Left ventricle myocardium inferior (tissue), 1 donor: ENCODE measurements around the gene CCRL2. TPM values are rescaled to one million over a fixed set of nuclear protein-coding genes. Genes with fewer than 3 reads are reported as not detected.

Experiments used
- DNase-seq: peaks from one replicate; pipeline ENCODE4 v3.0.0-alpha.2; 2020
- H3K27ac ChIP-seq: fragments of 200-600 bp; replicated peaks from 2 replicates; pipeline ENCODE4 v1.8.0; 2021
- H3K27me3 ChIP-seq: fragments of 200-600 bp; 2 replicates; pipeline ENCODE4 v1.8.0; 2021; ENCODE audit warnings: low read depth
- H3K36me3 ChIP-seq: fragments of 200-600 bp; 2 replicates; pipeline ENCODE4 v1.8.0; 2021
- H3K4me1 ChIP-seq: fragments of 200-600 bp; 2 replicates; pipeline ENCODE4 v1.8.0; 2021
- H3K4me3 ChIP-seq: fragments of 200-600 bp; 2 replicates; pipeline ENCODE4 v1.8.0; 2021; ENCODE audit warnings: mild to moderate bottlenecking, moderate library complexity
- H3K9me3 ChIP-seq: fragments of 200-600 bp; replicated peaks from 2 replicates; pipeline ENCODE4 v1.8.0; 2021
- intact Hi-C: fragments of 100-400 bp; cut with micrococcal nuclease; formaldehyde crosslinking; loops from one replicate; pipeline ENCODE4 v1.11.0; 2022
- total RNA-seq: library from RNA; stranded (reverse); fragmentation: NEBNext Ultra II Directional; extraction: Animal tissue kit (Norgen Biotek cat#: 25700); gene quantifications from one replicate; pipeline ENCODE4 v1.2.1, GENCODE V29; 2021
- TF ChIP-seq, protein P1 (sequence below): fragments of 200-600 bp; IDR thresholded peaks from 2 replicates; pipeline ENCODE4 v1.8.0; 2021; ENCODE audit warnings: antibody characterized with exemption, mild to moderate bottlenecking, borderline replicate concordance
- donor health status: DM: no; HTN: yes; CAD: no; lungs with severe emphysema.

CCRL2 gene
- total RNA-seq, 1 donor from 2014 or later: 1.5 TPM

DNA sequence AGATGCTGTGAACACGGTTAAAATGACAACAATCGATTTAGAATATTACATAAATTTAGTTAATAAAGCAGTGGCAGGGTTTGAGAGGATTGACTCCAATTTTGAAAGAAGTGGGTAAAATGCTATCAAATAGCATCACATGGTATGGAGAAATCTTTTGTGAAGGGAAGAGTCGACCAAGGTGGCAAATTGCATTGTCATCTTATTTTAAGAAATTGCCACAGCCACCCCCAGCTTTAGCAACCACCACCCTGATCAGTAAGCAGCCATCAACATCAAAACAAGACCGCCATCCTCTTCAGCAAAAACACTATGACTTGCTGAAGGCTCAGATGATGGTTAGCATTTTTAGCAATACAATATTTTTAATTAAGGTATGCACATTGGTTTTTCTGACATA, 42.0 kb upstream of the CCRL2 start:
- no peak overlapping the region for H3K27ac ChIP-seq
- TF ChIP-seq, protein P1, sequence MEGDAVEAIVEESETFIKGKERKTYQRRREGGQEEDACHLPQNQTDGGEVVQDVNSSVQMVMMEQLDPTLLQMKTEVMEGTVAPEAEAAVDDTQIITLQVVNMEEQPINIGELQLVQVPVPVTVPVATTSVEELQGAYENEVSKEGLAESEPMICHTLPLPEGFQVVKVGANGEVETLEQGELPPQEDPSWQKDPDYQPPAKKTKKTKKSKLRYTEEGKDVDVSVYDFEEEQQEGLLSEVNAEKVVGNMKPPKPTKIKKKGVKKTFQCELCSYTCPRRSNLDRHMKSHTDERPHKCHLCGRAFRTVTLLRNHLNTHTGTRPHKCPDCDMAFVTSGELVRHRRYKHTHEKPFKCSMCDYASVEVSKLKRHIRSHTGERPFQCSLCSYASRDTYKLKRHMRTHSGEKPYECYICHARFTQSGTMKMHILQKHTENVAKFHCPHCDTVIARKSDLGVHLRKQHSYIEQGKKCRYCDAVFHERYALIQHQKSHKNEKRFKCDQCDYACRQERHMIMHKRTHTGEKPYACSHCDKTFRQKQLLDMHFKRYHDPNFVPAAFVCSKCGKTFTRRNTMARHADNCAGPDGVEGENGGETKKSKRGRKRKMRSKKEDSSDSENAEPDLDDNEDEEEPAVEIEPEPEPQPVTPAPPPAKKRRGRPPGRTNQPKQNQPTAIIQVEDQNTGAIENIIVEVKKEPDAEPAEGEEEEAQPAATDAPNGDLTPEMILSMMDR: no peak
- no peak for DNase-seq
- intact Hi-C loops: no loop called here
- no peak overlapping the region for H3K4me3 ChIP-seq
- no peaks in the 10 kb centered on the region for H3K36me3 ChIP-seq
- H3K27me3 ChIP-seq: peaks cover 43% of the 10 kb centered on the region
- H3K9me3 ChIP-seq: no peaks in the 10 kb centered on the region
- no peaks in the 10 kb centered on the region for H3K4me1 ChIP-seq

GRCh38 chr3:46365737-46366524, 41.1 kb upstream of the CCRL2 start:
- H3K9me3 ChIP-seq: no peaks in the 10 kb centered on the region
- H3K4me1 ChIP-seq: no peaks in the 10 kb centered on the region
- TF ChIP-seq, protein P1: no peak
- H3K27ac ChIP-seq: no peak overlapping the region
- no peak overlapping the region for H3K4me3 ChIP-seq
- H3K27me3 ChIP-seq: peaks cover 43% of the 10 kb centered on the region
- intact Hi-C loops: no loop called here
- H3K36me3 ChIP-seq: no peaks in the 10 kb centered on the region
- no peak for DNase-seq

DNA sequence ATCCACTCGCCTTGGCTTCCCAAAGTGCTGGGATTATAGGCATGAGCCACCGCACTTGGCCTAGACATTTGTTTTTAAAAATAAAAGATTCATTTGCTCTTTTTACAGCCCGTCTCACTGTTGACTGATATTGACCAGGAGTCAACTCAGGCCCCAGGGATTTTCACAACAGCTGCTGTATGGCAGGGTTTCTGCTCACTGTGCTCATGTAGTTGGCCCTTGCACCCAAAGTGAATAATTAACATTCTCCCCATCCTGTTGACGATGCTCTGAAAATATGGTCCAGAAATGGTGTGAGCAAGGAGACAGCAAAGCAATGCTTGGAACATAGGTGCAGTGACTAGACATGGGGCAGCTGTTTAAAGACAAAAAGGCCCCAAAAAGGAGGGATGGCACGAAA, 39.2 kb upstream of the CCRL2 start:
- intact Hi-C loops: no loop called here
- TF ChIP-seq, protein P1: no peak
- Histone ChIP-seq H3K4me1 (no peaks in the 10 kb centered on the region), H3K4me3 (no peak overlapping the region), H3K27me3 (peaks cover 45% of the 10 kb centered on the region), H3K27ac (no peak overlapping the region), H3K9me3 (no peaks in the 10 kb centered on the region), H3K36me3 (no peaks in the 10 kb centered on the region)
- DNase-seq: peak; percentile 28

DNA sequence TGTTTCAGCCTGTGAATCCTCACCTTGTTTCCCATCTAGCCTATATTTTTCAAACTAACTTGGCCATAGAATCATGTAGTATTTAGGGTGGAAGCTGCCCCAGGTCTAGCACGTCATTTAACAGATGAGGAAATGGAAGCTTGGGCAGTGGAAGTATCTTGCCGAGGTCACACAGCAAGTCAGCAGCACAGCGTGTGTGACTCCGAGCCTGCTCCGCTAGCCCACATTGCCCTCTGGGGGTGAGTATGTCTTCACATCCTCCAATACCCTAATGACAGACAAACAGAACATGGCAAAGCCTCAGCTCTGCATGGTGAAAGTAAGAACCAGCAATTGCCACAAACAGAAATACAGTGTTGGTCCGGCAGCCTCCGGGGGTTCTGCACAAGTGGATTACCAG, 38.5 kb upstream of the CCRL2 start:
- intact Hi-C loops: no loop called here
- DNase-seq: peak; percentile 41
- H3K27ac ChIP-seq: no peak overlapping the region
- peaks cover 53% of the 10 kb centered on the region for H3K27me3 ChIP-seq
- no peaks in the 10 kb centered on the region for H3K9me3 ChIP-seq
- TF ChIP-seq, protein P1: no peak
- no peaks in the 10 kb centered on the region for H3K4me1 ChIP-seq
- H3K36me3 ChIP-seq: no peaks in the 10 kb centered on the region
- H3K4me3 ChIP-seq: no peak overlapping the region

- Histone ChIP-seq H3K9me3 (no peaks in the 10 kb centered on the region), H3K36me3 (no peaks in the 10 kb centered on the region), H3K27me3 (peaks cover 56% of the 10 kb centered on the region), H3K4me1 (no peaks in the 10 kb centered on the region), H3K27ac (no peak overlapping the region), H3K4me3 (no peak overlapping the region)
- TF ChIP-seq, protein P1: no peak
- intact Hi-C loops: no loop called here
- DNase-seq: no peak
Measured at GRCh38 chr3:46369151-46369550, 37.9 kb upstream of the CCRL2 start.
